Activated naive CD4-positive, alpha-beta T cell treated with anti-CD3 and anti-CD28 coated beads, Interleukin-2, amount 50 U/mL, for 72 hours (primary cell): ENCODE measurements around the gene MLH1. TPM values are rescaled to one million over a fixed set of nuclear protein-coding genes. Genes with fewer than 3 reads are reported as not detected.
A peak's percentile ranks its signal among the peaks of the same experiment; 100 is the strongest.
"Not testable (repeated sequence)": the region's sequence is repeated elsewhere in the genome, so short reads cannot be mapped to it uniquely, and the experiment has no call there.

Experiments
- ATAC-seq, 2 donors: fragments of 150-1000 bp; cut with Tn5 transposase; 2 replicates each; pipeline ENCODE4 v1.10.0; 2021; ENCODE audit warnings: mild to moderate bottlenecking in 2 of 2, moderate library complexity in 2 of 2
- DNase-seq, 2 donors: peaks; one replicate each; pipeline ENCODE4 v3.0.0; 2021 to 2022; ENCODE audit warnings: low spot score in 2 of 2
- H3K27ac Mint-ChIP-seq, 2 donors: one replicate each; pipeline ENCODE4 v1.8.0; 2022; ENCODE audit warnings: mild to moderate bottlenecking in 2 of 2, mixed read lengths in 2 of 2
- H3K36me3 Mint-ChIP-seq, 2 donors: one replicate each; pipeline ENCODE4 v1.8.0; 2022; ENCODE audit warnings: mixed read lengths in 2 of 2
- H3K9me3 Mint-ChIP-seq, 2 donors: one replicate each; pipeline ENCODE4 v1.8.0; 2022; ENCODE audit warnings: mixed read lengths in 2 of 2
- total RNA-seq, 2 donors: library from RNA; stranded (reverse); gene quantifications; one replicate each; pipeline ENCODE4 v1.2.3, GENCODE V29; 2022

MLH1 gene
- total RNA-seq, 2 donors from 2014 or later = 67.1 to 88.3 TPM

- H3K27ac Mint-ChIP-seq = peak overlapping the region in 1 of 2 donors; percentile 61
- H3K36me3 Mint-ChIP-seq = peaks cover 38 to 44% of the 10 kb centered on the region in 2 donors
- ATAC-seq (no peak), DNase-seq (no peak)
- H3K9me3 Mint-ChIP-seq = no peaks in the 10 kb centered on the region
Measured at GRCh38 chr3:37024820-37025405, 31.6 kb downstream of the MLH1 start.

GRCh38 chr3:37025561-37026335 lies 32.4 kb downstream of the MLH1 start:
- peaks cover 31 to 40% of the 10 kb centered on the region in 2 donors for H3K36me3 Mint-ChIP-seq
- H3K9me3 Mint-ChIP-seq = no peaks in the 10 kb centered on the region
- peak overlapping the region; percentile 10 to 37 for H3K27ac Mint-ChIP-seq
- no peak for DNase-seq
- ATAC-seq = no peak

GRCh38 chr3:37026851-37027250 lies 33.5 kb downstream of the MLH1 start:
- DNase-seq (no peak), ATAC-seq (no peak)
- Mint-ChIP-seq H3K36me3 (peaks cover 31 to 43% of the 10 kb centered on the region in 2 donors), H3K27ac (no peak overlapping the region), H3K9me3 (no peaks in the 10 kb centered on the region)

GRCh38 chr3:37028329-37028728 lies 35.0 kb downstream of the MLH1 start:
- DNase-seq (no peak), ATAC-seq (no peak)
- Mint-ChIP-seq H3K27ac (peak overlapping the region in 1 of 2 donors; percentile 35), H3K9me3 (no peaks in the 10 kb centered on the region), H3K36me3 (peaks cover 39 to 46% of the 10 kb centered on the region in 2 donors)

GRCh38 chr3:37029111-37029510 lies 35.8 kb downstream of the MLH1 start:
- DNase-seq (no peak), ATAC-seq (no peak)
- Mint-ChIP-seq H3K36me3 (peaks cover 39 to 51% of the 10 kb centered on the region in 2 donors), H3K27ac (no peak overlapping the region), H3K9me3 (no peaks in the 10 kb centered on the region)

GRCh38 chr3:37029516-37030163 lies 36.3 kb downstream of the MLH1 start:
- DNase-seq (no peak), ATAC-seq (peak in 1 of 2 donors; percentile 29)
- no peak overlapping the region for H3K27ac Mint-ChIP-seq
- H3K9me3 Mint-ChIP-seq = no peaks in the 10 kb centered on the region
- H3K36me3 Mint-ChIP-seq = peaks cover 36 to 55% of the 10 kb centered on the region in 2 donors

GRCh38 chr3:37030588-37030987 lies 37.3 kb downstream of the MLH1 start:
- no peaks in the 10 kb centered on the region for H3K9me3 Mint-ChIP-seq
- peak overlapping the region in 1 of 2 donors; percentile 84 for H3K27ac Mint-ChIP-seq
- peaks cover 42 to 59% of the 10 kb centered on the region in 2 donors for H3K36me3 Mint-ChIP-seq
- ATAC-seq = no peak
- DNase-seq = no peak

GRCh38 chr3:37031096-37031682 lies 37.9 kb downstream of the MLH1 start:
- DNase-seq (no peak), ATAC-seq (no peak)
- H3K9me3 Mint-ChIP-seq = no peaks in the 10 kb centered on the region
- no peak overlapping the region for H3K27ac Mint-ChIP-seq
- peaks cover 48 to 65% of the 10 kb centered on the region in 2 donors for H3K36me3 Mint-ChIP-seq

GRCh38 chr3:37032961-37033360 lies 39.6 kb downstream of the MLH1 start:
- DNase-seq = no peak
- Mint-ChIP-seq H3K36me3 (peaks cover 51 to 72% of the 10 kb centered on the region in 2 donors), H3K27ac (peak overlapping the region in 1 of 2 donors; percentile 84), H3K9me3 (no peaks in the 10 kb centered on the region)
- ATAC-seq = no peak

- ATAC-seq = no peak
- no peak for DNase-seq
- peaks cover 43 to 48% of the 10 kb centered on the region in 2 donors for H3K36me3 Mint-ChIP-seq
- H3K9me3 Mint-ChIP-seq = no peaks in the 10 kb centered on the region
- no peak overlapping the region for H3K27ac Mint-ChIP-seq
Measured at GRCh38 chr3:37037352-37037751, 44.0 kb downstream of the MLH1 start.

- peak overlapping the region in 1 of 2 donors; percentile 56 for H3K27ac Mint-ChIP-seq
- DNase-seq (no peak), ATAC-seq (no peak)
- H3K36me3 Mint-ChIP-seq = peaks cover 30 to 34% of the 10 kb centered on the region in 2 donors
- H3K9me3 Mint-ChIP-seq = no peaks in the 10 kb centered on the region
Measured at GRCh38 chr3:37039161-37039846, 46.0 kb downstream of the MLH1 start.

GRCh38 chr3:37040231-37040630 lies 46.9 kb downstream of the MLH1 start:
- no peaks in the 10 kb centered on the region for H3K9me3 Mint-ChIP-seq
- no peak for DNase-seq
- H3K36me3 Mint-ChIP-seq = peaks cover 21 to 28% of the 10 kb centered on the region in 2 donors
- no peak for ATAC-seq
- peak overlapping the region in 1 of 2 donors; percentile 56 for H3K27ac Mint-ChIP-seq

GRCh38 chr3:37041546-37042195 lies 48.4 kb downstream of the MLH1 start:
- H3K36me3 Mint-ChIP-seq = peaks cover 7 to 14% of the 10 kb centered on the region in 2 donors
- DNase-seq = no peak
- ATAC-seq = no peak
- H3K9me3 Mint-ChIP-seq = no peaks in the 10 kb centered on the region
- no peak overlapping the region for H3K27ac Mint-ChIP-seq

- not testable (repeated sequence) for DNase-seq, H3K9me3 Mint-ChIP-seq, H3K27ac Mint-ChIP-seq, ATAC-seq
- peaks cover 0 to 13% of the 10 kb centered on the region in 2 donors for H3K36me3 Mint-ChIP-seq
Measured at GRCh38 chr3:37042712-37043111, 49.4 kb downstream of the MLH1 start.

- ATAC-seq (no peak), DNase-seq (no peak)
- Mint-ChIP-seq H3K9me3 (no peaks in the 10 kb centered on the region), H3K36me3 (peaks cover 21 to 24% of the 10 kb centered on the region in 2 donors), H3K27ac (no peak overlapping the region)
Measured at GRCh38 chr3:37050282-37050681, 57.0 kb downstream of the MLH1 start.

GRCh38 chr3:37052860-37053259 lies 59.5 kb downstream of the MLH1 start:
- DNase-seq = no peak
- Mint-ChIP-seq H3K9me3 (no peaks in the 10 kb centered on the region), H3K36me3 (peaks cover 17 to 24% of the 10 kb centered on the region in 2 donors), H3K27ac (peak overlapping the region in 1 of 2 donors; percentile 15)
- no peak for ATAC-seq
